Measurements from ENCODE around the gene TCEAL3. TPM values are rescaled to one million over a fixed set of nuclear protein-coding genes. Genes with fewer than 3 reads are reported as not detected.

The TCEAL3 gene
- polyA plus RNA-seq, 2 of the 4 experiments (the other 2 are of a cell fraction), result 6.6 to 23.9 TPM

- peak in 1 of 2 experiments; percentile 4 for DNase-seq (ENCODE audit: low read depth in 1 of 2, low spot score in 1 of 2)
- peak overlapping the region; percentile 70 for H3K4me2 ChIP-seq
- ChIA-PET POLR2A (interaction anchor here (1.9 kb wide), 1 partner anchor 45 kb away, joined by 7 read pairs; no protein-coding TSS in a partner anchor), CTCF (interaction anchor here (1.8 to 1.9 kb wide), 2 partner anchors 21 to 46 kb away, joined by 4 to 10 read pairs; no protein-coding TSS in a partner anchor)
- peak; percentile 28 for FAIRE-seq
- WGBS (ENCODE audit: missing lambda C conversion rate), result 74% methylated on average over 3 of the region's 3 CpGs
- peaks cover 7% of the 10 kb centered on the region; the same call in 2 of the 3 replicates for H3K4me1 ChIP-seq
- TF ChIP-seq PHF8 (IDR thresholded peaks at IDR 0.05; ENCODE audit: borderline replicate concordance, low read depth) (no peak), E2F6 (IDR thresholded peaks at IDR 0.05; ENCODE audit: borderline replicate concordance, low read depth) (no peak)
- no peak; a peak in 1 of 6 replicates for ATAC-seq
- no peak overlapping the region; the same call in 2 of the 3 replicates for H3K4me3 ChIP-seq
- peaks cover 11% of the 10 kb centered on the region; the same call in 1 of the 3 replicates for H3K9me3 ChIP-seq
- peak overlapping the region in 1 of 2 experiments; percentile 99; a peak in 3 of 6 replicates for H3K27ac ChIP-seq
Observed at GRCh38 chrX:103584596-103584995, 23.2 kb upstream of the TCEAL3 start.

- CTCF ChIA-PET, result interaction anchor here (1.8 to 1.9 kb wide), 2 partner anchors 19 to 45 kb away, joined by 4 to 10 read pairs; no protein-coding TSS in a partner anchor
- H3K27ac ChIP-seq, result peak within 1 kb of the TSS; percentile 89 to 99
- peak within 1 kb of the TSS; percentile 93 for H3K4me3 ChIP-seq
- DNase-seq (ENCODE audit: low read depth in 1 of 2, low spot score in 1 of 2) (peak; percentile 51 to 54), ATAC-seq (peak; percentile 97), FAIRE-seq (no peak)
- POLR2A ChIA-PET, result interaction anchor here (0.6 to 1.9 kb wide), 2 partner anchors 44 to 121 kb away, joined by 3 to 7 read pairs; no protein-coding TSS in a partner anchor
- peaks cover 11% of the 10 kb centered on the region; the same call in 1 of the 3 replicates for H3K9me3 ChIP-seq
- H3K4me2 ChIP-seq, result peak within 1 kb of the TSS; percentile 70
- peaks cover 7% of the 10 kb centered on the region; the same call in 2 of the 3 replicates for H3K4me1 ChIP-seq
- 3% methylated on average over 29 of the region's 56 CpGs for WGBS (ENCODE audit: missing lambda C conversion rate)
- TF ChIP-seq ZNF302 (CRISPR knock-in tag; IDR thresholded peaks at IDR 0.05), result no peak
- 0 out of 2 replicates have a peak, but pooled peaks have one; percentile 26 for TF ChIP-seq KDM5A (IDR thresholded peaks at IDR 0.05)
- peak in 1 of 2 experiments; percentile 46; a peak in 1 of 5 replicates for TF ChIP-seq JUN (IDR thresholded peaks at IDR 0.05)
- 0 out of 2 replicates have a peak, but pooled peaks have one; percentile 46 for TF ChIP-seq BHLHE40 (IDR thresholded peaks at IDR 0.05; ENCODE audit: low read depth, low read length)
- peak; percentile 39 for TF ChIP-seq PHF8 (IDR thresholded peaks at IDR 0.05; ENCODE audit: borderline replicate concordance, low read depth)
- TF ChIP-seq POLR2A (IDR thresholded peaks at IDR 0.05; ENCODE audit: low read length), result peak; percentile 50
- no peak for TF ChIP-seq HMGXB4 (CRISPR knock-in tag; IDR thresholded peaks at IDR 0.05; ENCODE audit: borderline replicate concordance)
- 0 out of 2 replicates have a peak, but pooled peaks have one; percentile 45 for TF ChIP-seq MAX (IDR thresholded peaks at IDR 0.05)
- TF ChIP-seq USF2 (IDR thresholded peaks at IDR 0.05), result peak; percentile 45; the same call in 1 of the 2 replicates
- TF ChIP-seq CHD2 (IDR thresholded peaks at IDR 0.05; ENCODE audit: low read length, partially characterized antibody), result no peak
- TF ChIP-seq MAFK (IDR thresholded peaks at IDR 0.05; ENCODE audit: partially characterized antibody), result no peak
Observed at GRCh38 chrX:103585411-103586313, 22.1 kb upstream of the TCEAL3 start, which contains the start of gene TCEAL4. TSS of gene TCEAL4 (plus strand) at chrX:103585515. CDS start at chrX:103586676, 1,161 bp downstream.

- no peak for TF ChIP-seq CEBPB (IDR thresholded peaks at IDR 0.05)
- TF ChIP-seq RFX5 (IDR thresholded peaks at IDR 0.05), result no peak
- no peak for TF ChIP-seq HMGXB4 (CRISPR knock-in tag; IDR thresholded peaks at IDR 0.05; ENCODE audit: borderline replicate concordance)
- no peak for TF ChIP-seq ZSCAN20 (CRISPR knock-in tag; IDR thresholded peaks at IDR 0.05)
- TF ChIP-seq PBX3 (IDR thresholded peaks at IDR 0.05), result no peak
- no peak for TF ChIP-seq ZFP36 (IDR thresholded peaks at IDR 0.05; ENCODE audit: borderline replicate concordance, partially characterized antibody)
- no peak for TF ChIP-seq HOXB5 (CRISPR knock-in tag; IDR thresholded peaks at IDR 0.05)
- no peak for TF ChIP-seq EHMT2 (IDR thresholded peaks at IDR 0.05; ENCODE audit: low read depth)
- no peak for TF ChIP-seq CHD2 (IDR thresholded peaks at IDR 0.05; ENCODE audit: low read length, partially characterized antibody)
- TF ChIP-seq ELK1 (IDR thresholded peaks at IDR 0.05; ENCODE audit: low read depth, low read length), result no peak
- TF ChIP-seq HDAC2 (IDR thresholded peaks at IDR 0.05), result no peak
- no peak for TF ChIP-seq RAD21 (conservative IDR thresholded peaks at IDR 0.05 in 1 of 2, IDR thresholded peaks at IDR 0.05 in 1 of 2)
- peaks cover 11% of the 10 kb centered on the region; the same call in 1 of the 3 replicates for H3K9me3 ChIP-seq
- POLR2A ChIA-PET, result no interaction called here
- 37% methylated on average over 5 of the region's 5 CpGs for WGBS (ENCODE audit: missing lambda C conversion rate)
- peak overlapping the region; percentile 93 for H3K4me3 ChIP-seq
- DNase-seq (ENCODE audit: low read depth in 1 of 2, low spot score in 1 of 2), result no peak
- FAIRE-seq, result no peak
- peak; percentile 16 to 60; a peak in 3 of 6 replicates for ATAC-seq
- H3K4me2 ChIP-seq, result peak overlapping the region; percentile 70
- H3K4me1 ChIP-seq, result peaks cover 7% of the 10 kb centered on the region; the same call in 2 of the 3 replicates
- peak overlapping the region; percentile 89 to 99 for H3K27ac ChIP-seq
- CTCF ChIA-PET, result no interaction called here
Observed at GRCh38 chrX:103586314-103586646, 21.5 kb upstream of the TCEAL3 start.
